Measurements from ENCODE around the gene FOLR3.
A peak's percentile ranks its signal among the peaks of the same experiment; 100 is the strongest.
"Not testable (repeated sequence)": the region's sequence is repeated elsewhere in the genome, so short reads cannot be mapped to it uniquely, and the experiment has no call there.

FOLR3 gene

DNA sequence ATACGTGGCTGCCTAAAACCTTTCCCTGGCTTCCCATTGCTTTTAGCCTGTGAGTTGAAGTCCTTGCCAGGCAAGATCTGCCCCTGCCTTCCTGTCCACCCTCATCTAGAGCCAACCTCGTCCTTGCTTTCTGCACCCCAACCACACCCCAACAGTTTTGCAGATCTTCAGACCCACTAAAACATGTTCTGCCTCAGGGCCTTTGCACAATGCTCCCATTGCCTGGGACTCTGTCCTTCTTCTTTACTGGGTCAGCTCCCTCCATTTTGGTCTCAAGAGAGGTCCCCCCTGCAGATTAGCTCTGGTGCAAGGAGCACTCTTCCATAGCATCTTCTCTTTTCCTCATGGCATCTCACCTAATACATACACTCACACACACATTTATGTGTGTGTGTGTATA, 14.6 kb upstream of the FOLR3 start:
- DNase-seq = no peak
- intact Hi-C loops (cut with DNase I) = no loop called here

DNA sequence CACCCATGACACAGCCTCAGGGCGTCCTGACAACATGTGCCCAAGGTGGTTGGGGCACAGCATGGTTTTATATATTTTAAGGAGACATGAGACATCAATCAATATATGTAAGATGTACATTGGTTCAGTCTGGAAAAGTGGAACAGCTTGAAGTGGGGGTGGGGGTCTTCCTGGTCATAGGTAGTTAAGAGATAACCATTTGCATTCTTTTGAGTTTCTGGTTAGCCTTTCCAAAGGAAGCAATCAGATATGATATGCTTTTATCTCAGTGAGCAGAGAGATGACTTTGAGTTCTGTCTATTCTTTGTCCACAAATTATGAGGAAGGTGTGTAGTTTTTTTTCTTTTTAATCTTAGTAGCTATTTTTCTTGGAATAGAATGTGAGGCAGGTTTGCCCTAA, 12.9 kb upstream of the FOLR3 start:
- intact Hi-C loops (cut with DNase I) = no loop called here
- DNase-seq = no peak

DNA sequence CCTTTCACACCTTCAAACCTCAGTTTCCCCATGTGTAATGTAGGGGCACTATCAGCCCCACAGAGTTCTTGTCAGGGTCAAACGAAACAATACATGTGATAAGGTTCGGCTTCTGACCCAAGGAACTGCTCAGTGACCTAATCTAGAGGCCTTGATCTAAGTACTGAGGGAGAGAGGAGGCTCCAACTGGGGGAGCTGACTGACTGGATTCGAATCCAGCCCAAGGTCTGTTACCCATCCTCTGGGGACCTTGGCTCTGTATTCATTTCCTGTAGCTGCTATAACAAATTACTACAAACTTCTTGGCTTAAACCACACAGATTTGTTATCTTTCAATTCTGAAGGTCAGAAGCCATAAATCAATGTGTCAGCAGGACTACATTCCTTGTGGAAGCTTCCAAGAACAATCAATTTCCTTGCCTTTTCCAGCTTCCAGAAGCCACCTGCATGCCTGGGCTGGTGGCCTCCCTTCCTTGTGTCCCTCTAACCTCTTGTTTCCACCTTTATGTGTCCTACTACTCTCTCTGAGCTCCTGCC, 12.3 kb upstream of the FOLR3 start:
- DNase-seq = no peak
- intact Hi-C loops (cut with DNase I) = no loop called here

DNA sequence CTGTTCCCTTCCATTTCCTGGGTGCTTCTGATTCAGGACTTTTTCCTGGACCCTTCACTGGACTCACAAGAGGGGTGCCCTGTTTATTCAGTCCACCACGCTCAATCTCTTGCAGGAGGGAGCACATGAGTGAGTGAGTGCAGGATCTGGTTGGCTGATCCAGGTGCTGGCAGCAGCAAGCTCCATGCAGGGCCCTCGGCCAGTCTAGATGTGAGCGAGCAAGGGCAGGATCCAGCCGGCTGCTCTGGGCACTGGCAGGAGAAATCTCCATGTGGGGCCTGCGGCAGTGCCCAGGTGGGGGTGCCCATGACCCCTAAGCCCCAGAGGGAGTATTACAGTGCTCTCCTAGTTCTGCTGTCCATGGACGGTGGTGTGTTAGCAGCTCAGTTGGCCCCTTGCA, 11.5 kb upstream of the FOLR3 start:
- intact Hi-C loops (cut with DNase I) = no loop called here
- no peak for DNase-seq

DNA sequence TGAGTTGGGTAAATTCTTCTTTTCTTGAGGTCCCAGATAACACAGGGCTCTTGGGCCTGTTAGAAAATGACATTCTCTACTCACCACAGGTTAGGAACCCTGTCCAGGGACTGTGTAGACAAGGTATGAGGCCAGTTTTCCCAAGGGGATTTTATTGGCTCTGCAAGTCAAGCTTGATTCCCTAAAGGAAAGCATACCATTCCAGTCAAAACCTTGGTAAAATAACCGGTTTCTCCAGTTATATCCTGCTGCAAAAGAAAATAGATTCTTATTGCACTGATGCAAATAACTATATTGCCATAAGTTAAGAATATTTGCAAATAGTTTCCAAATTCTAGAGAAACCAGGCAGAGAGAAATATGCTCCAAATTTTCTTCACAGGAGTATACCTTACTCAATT, 9.6 kb upstream of the FOLR3 start:
- no peak for DNase-seq
- intact Hi-C loops (cut with DNase I) = no loop called here

DNA sequence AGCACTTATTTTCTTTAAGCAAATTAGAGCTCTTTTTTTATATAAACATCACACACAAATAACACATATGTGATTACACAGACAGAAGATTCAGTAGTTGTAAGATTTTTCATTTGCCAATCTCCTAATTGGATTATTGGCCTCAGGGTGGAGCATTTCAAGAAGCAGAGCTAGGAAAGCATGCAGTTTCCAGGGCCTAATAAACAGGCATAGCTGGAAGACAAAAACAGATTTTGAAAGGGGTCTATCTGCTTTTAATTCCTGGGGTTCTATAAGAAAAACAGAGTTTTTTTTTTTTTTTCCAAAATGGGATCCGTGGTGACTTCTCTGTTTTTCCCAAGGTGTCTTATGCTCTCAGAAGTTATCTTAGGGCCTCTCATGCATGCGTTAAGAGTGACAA, 7.6 kb upstream of the FOLR3 start:
- intact Hi-C loops (cut with DNase I) = no loop called here
- no peak for DNase-seq

DNA sequence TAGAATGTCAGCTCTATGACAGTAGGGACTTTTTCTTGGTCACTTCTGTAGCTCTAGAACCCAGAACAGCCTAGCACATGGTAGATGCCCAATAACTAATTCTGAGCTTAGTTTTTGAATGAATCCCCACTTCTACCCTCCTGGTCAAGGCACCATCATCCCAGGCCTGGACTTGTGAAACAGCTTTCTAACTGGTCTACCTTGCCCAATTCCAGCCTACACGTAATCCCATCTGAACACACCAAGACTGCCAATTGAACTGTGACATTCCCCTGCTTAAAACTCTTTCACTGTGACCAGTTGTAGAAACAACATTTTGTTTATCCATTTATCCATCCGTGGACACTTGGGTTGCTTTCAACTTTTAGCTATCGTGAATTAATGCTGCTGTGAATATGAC, 6.1 kb upstream of the FOLR3 start:
- intact Hi-C loops (cut with DNase I) = no loop called here

DNA sequence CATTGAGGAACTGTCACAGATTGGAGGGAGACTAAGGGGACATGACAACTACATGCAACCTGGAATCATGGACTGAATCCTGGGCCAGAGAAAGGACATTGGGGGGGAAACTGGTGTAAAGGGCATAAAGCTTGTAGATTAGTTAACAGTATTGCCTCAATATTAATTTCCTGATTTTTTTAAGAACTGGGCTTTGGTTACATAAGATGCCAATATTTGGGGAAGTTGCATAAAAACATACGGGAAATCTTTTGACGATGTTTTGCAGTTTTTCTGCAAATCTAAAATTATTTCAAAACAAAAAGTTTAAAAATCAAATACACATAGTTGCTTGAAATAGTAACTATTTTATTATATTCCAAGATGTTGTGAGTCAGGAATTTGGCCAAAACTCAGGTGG, 2.9 kb upstream of the FOLR3 start:
- DNase-seq = no peak
- intact Hi-C loops (cut with DNase I) = no loop called here

More for the DNA sequence above, 6.1 kb upstream of the FOLR3 start:
- no peak for DNase-seq

DNA sequence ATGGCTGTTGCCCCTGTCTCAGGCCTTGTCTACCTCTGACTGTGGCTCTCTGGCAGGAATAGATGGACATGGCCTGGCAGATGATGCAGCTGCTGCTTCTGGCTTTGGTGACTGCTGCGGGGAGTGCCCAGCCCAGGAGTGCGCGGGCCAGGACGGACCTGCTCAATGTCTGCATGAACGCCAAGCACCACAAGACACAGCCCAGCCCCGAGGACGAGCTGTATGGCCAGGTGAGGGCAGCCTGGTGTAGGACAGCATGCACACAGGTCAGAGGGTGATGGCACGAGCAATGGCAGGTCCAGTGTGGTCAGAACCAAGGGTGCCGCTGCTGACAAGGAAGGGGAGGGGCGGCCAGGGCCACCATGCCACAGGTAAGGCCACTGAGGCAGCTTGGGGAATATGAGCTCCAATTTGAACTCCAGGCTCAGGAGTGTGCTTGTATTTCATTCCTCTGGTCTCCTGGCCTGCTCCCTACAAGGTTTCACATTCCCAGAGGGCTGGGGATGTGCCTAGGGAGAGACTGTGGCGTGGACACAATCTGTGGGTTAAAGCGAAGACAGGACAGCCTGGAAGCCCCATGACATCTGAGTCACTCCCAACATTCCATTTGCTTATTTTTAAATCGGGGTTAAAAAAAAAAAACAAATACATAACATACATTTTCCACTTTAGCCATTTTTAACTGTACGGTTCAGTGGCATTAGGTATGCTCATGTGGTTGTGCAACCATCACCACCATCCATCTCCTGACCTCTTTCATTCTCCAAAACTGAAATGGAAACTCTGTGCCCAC, 562 bp downstream of the FOLR3 start:
- intact Hi-C loops (cut with DNase I) = no loop called here
- DNase-seq = no peak

DNA sequence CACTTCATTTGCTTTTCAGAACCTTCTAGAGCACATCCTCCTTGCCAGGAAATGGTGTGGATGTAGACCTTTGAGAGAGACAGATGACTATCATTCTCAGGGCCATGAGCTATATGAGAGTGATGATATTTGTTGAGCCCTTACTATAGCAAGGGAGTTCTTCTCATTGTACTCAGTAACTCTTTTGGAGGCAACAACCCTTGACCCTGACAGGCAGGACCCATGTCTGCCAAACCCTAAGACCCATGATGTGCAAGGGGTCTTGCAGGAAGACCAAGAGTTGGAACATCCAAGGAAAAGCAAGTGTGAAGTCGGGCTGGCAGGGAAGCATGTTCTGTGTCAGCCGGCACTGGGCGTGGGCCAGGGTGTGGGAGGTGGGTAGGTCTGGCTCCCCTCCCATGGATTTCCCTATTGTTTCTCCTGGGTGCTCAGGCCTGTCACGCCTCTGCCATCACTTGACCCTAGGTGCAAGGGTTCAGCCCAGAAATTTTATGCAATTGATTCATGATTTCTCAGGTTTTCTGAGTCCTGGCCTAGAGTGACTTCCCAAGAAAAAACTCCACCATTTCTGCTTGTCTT, 1.2 kb downstream of the FOLR3 start:
- intact Hi-C loops (cut with DNase I) = no loop called here
- peak in 1 of 10 donors; percentile 66 for DNase-seq

DNA sequence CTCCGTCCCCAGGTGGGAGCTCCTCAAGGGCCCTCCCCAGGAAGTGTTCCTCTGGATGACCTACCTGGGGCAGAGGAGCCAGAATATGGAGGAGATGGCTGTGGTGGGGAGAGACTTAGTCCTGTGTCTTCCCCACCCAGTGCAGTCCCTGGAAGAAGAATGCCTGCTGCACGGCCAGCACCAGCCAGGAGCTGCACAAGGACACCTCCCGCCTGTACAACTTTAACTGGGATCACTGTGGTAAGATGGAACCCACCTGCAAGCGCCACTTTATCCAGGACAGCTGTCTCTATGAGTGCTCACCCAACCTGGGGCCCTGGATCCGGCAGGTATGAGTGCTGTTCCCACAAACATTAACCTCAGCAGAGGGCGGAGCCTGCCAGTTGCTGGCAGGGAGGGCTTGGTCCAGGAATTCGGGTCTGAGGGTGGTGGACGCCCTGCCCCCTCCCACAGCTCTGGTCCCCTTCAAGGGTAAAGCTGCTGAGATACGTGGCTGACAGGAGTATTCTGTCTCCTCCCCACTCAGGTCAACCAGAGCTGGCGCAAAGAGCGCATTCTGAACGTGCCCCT, 3.4 kb downstream of the FOLR3 start:
- intact Hi-C loops (cut with DNase I) = no loop called here

DNA sequence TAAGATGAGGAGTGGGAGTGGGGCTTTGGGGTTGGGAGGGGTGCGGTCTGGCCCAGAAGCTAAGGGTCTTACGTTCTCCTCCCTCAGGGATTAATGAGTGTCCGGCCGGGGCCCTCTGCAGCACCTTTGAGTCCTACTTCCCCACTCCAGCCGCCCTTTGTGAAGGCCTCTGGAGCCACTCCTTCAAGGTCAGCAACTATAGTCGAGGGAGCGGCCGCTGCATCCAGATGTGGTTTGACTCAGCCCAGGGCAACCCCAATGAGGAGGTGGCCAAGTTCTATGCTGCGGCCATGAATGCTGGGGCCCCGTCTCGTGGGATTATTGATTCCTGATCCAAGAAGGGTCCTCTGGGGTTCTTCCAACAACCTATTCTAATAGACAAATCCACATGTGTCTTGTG, 4.0 kb downstream of the FOLR3 start:
- intact Hi-C loops (cut with DNase I) = no loop called here
- peak in 1 of 10 donors; percentile 70 for DNase-seq

More for the DNA sequence above, 3.4 kb downstream of the FOLR3 start:
- DNase-seq = peak in 1 of 10 donors; percentile 56

DNA sequence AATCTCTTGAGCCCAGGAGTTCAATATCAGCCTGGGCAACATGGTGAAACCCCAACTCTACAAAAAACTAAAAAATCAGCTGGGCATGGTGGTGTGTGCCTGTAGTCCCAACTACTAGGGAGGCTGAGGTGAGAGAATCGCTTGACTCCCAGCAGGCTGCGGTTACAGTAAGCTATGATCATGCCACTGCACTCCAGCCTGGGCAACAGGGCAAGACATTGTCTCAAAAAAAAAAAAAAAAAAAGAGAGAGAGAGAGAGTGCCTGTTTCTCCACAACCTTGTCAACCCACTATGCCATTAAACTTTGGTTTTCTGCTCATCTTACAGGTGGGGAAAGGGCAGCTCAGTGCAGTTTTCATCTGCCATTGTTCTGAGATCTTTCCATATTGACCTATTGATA, 5.1 kb downstream of the FOLR3 start:
- intact Hi-C loops (cut with DNase I) = no loop called here

DNA sequence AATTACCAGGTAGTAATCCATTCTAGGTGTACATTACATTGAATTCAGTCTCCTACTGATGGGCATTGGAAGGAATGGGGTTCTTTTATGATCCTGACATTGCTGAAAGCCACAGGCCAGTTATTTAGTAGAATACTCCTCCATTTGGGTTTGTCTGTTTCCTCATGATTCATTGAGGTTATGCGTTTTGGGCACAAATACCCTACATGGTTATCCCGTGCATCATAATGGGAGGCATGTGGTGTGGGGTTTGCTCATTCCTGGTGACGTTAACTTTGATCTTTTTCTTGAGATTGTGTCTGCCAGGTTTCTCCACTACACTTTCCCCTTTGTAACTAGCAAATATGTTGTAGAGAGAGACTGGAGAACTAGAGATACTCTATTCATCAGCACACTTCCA, 5.5 kb downstream of the FOLR3 start:
- DNase-seq = no peak
- intact Hi-C loops (cut with DNase I) = no loop called here

More for the DNA sequence above, 5.1 kb downstream of the FOLR3 start:
- no peak for DNase-seq

DNA sequence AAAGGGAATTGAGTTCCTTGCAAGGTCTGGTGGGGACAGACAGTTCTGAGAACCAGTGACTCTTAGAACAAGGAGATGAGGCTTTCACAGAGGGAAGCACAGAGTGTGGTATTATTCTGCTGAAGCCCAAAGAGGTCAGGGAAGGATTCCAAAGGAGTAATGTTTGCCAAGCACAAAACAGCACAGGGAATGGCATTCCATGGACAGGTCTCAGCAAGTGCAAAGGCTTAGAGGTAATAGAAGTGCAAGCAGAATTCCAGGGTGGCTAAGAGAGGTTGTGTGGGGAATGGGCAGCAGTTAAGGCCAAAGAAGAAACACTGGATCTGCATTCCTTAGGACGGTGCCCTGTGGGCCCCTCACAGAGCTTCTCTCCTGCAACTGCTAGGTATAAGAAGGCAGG, 6.6 kb downstream of the FOLR3 start:
- intact Hi-C loops (cut with DNase I); DNase-seq: not testable (repeated sequence)

DNA sequence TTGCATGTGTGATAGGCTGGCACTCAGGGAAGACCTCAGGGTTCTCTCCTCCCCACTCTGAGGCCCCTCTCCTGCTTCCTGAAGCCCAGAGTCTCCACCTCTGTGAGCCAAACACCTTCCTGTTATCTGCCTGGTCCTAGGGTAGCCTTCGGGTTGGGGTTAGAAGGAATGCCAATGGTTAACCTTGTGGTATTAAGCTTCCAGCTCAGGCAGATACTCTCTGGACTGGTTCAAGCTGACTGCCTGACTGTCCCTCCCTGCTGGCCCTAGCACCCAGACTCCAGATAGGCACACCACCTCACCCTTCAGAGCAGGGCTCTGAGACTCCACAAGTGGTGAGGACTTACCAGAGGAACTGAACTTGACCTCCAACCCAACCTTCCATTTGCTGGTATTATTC, 7.0 kb downstream of the FOLR3 start:
- DNase-seq; intact Hi-C loops (cut with DNase I): not testable (repeated sequence)

DNA sequence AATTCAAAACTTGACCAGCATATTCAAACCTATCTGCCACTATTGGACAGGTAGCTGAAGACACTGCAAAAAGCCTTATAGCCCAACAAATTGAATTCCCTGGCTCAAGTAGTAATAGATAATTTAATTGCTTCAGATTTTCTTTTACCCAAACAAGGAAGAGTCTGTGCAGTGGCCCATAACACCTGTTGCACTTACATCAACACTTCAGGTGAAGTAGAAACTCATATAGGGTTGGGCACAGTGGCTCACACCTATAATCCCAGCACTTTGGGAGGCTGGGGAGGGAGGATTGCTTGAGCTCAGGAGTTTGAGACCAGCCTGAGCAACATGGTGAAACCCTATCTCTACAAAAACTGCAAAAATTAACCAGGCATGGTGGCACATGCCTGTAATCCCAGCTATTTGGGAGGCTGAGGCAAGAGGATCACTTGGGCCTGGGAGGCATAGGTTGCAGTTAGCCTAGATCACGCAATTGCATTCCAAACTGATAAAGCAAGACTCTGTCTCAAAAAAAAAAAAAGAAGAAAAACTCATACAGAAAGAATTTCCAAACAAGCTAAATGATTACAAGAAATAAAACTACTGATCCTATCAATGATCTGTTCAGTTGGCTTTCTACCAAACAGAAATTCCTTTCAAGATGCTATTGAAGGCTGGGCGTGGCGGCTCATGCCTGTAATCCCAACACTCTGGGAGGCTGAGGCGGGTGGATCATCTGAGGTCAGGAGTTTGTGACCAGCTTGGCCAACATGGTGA, 9.5 kb downstream of the FOLR3 start:
- intact Hi-C loops (cut with DNase I) = no loop called here
- no peak for DNase-seq

DNA sequence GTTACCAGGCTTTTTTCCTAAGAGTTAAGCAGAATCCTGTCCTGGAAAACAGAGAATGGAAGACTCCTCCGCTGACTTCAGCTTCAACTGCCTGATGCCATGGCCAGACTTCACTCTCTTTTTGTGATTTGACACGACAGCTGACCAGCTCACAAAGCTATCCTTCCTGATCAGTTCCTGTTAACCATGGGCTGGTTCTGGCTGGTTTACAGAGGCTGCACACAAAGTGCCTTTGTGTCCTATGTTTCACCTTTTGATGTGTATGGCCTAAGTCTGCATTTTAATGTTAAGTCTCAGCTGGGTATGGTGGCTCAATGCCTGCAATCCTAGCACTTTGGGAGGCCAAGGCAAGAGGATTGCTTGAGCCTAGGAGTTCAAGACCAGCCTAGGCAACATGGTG, 11.1 kb downstream of the FOLR3 start:
- DNase-seq = no peak
- intact Hi-C loops (cut with DNase I) = no loop called here

DNA sequence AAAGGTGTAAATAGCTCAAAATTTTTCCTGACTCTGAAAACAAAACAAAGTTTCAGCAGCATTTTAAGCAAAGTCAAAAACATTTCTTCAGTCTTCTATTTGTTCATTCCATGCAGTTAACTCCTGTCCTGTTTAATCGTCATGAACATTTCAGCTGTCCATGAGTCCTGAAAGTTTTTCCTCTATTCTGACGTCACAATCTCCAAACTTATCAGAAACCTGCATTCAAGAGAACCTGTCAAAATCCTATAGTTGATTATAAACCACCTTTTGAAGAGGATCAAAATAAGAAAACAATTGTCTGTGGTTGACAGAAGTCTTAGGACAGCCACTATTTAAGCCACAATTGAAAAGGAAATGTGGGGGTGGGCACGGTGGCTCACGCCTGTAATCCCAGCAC, 15.4 kb downstream of the FOLR3 start:
- intact Hi-C loops (cut with DNase I) = no loop called here
- no peak for DNase-seq

DNA sequence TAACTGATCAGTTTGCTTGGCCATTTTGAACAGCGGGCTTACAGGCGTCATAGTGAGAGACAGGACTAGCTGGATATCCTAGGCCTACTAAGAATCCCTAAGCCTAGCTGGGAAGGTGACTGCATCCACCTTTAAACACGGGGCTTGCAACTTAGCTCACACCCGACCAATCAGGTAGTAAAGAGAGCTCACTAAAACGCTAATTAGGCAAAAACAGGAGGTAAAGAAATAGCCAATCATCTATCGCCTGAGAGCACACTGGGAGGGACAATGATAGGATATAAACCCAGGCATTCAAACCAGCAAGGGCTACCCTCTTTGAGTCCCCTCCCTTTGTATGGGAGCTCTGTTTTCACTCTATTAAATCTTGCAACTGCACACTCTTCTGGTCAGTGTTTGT, 18.3 kb downstream of the FOLR3 start:
- intact Hi-C loops (cut with DNase I); DNase-seq: not testable (repeated sequence)

DNA sequence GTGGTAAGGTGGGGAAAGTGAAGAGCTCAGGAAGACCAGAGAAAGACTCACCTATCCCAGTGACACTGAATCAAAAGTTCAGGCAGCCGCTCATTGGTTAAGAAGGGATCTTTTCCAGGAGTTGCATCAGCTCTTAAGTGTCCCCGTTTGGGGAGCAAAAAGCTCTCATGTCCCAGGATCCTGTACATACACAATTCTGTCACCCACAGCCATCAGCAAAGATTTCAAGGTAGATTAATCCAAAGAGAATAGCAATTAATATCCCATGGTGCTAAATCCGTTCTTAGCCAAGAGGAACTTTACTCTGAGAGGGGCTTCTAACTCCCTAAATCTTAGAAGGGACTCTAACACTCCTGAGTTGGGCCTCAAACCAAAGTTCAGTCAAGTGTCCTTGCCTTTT, 19.3 kb downstream of the FOLR3 start:
- intact Hi-C loops (cut with DNase I) = no loop called here
- no peak for DNase-seq

All from posterior cingulate gyrus (tissue), 11 donors.